HL-60/S4 treated with retinoic acid at 250 ng/mL for 4 days and 3 days (cell line): ENCODE measurements around the gene CBLN3.
"Not testable (repeated sequence)": the region's sequence is repeated elsewhere in the genome, so short reads cannot be mapped to it uniquely, and the experiment has no call there.

Experiments
- in situ Hi-C: fragments of 300-500 bp; cut with MboI; formaldehyde crosslinking; loops from 2 replicates; pipeline ENCODE4 v1.7.0; 2022; ENCODE audit warnings: low sequenced_read_pairs

Gene CBLN3

GRCh38 chr14:24429395-24430142, at the start of gene CBLN3, which contains the start of gene KHNYN:
Gene CBLN3, minus strand, starts transcription at chr14:24429668. Its CDS starts 614 bp downstream, at chr14:24429054.
Gene KHNYN, plus strand, starts transcription at chr14:24429954. Its CDS starts 777 bp downstream, at chr14:24430731.
- in situ Hi-C loops: loop anchor here (25.0 kb wide), 1 partner anchor 192 kb away; the partner anchor contains the start of genes GMPR2, NEDD8 and TINF2

- in situ Hi-C loops: no loop called here
Observed at GRCh38 chr14:24475261-24475660, 45.8 kb upstream of the CBLN3 start.

DNA sequence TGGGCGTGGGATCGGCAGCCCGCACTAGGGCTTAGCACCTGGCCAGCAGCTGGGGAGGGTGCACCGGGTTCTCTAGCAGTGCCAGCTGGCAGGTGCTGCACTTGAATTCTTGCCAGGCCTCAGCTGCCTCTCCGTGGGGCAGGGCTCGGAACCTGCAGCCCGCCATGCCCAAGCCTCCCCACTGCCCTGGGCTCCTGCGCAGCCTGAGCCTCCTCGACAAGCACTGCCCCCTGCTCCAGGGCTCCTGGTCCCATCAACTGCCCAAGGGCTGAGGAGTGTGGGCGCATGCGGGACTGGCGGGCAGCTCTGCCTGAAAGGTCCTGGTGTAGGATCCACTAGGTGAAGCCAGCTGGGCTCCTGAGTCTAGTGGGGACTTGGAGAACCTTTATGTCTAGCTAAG, 43.7 kb upstream of the CBLN3 start:
- in situ Hi-C loops: no loop called here

DNA sequence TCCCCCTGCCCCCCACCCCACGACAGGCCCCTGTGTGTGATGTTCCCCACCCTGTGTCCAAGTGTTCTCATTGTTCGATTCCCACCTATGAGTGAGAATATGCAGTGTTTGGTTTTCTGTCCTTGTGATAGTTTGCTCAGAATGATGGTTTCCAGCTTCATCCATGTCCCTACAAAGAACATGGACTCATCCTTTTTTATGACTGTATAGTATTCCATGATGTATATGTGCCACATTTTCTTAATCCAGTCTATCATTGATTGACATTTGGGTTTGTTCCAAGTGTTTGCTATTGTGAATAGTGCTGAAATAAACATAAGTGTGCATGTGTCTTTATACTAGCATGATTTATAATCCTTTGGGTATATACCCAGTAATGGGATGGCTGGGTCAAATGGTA, 41.0 kb upstream of the CBLN3 start:
- in situ Hi-C loops: not testable (repeated sequence)

DNA sequence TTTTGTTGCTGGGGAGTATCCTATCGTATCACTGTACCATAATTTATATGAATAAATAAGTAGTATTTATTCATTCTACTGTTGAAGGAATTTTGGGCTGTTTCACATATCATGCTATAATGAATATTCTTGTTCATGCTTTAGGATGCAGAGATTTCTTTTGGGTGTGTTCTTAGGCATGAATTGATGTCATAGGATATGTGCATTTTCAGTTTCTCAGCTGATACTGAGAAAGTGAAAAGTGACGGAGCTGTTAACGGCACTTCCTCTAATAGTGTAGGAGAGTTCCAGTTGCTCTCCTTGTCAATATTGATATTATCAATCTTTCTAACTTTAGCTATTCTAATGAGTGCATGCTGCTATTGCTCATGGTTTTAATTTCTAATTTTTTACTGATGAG, 36.3 kb upstream of the CBLN3 start:
- in situ Hi-C loops: no loop called here

DNA sequence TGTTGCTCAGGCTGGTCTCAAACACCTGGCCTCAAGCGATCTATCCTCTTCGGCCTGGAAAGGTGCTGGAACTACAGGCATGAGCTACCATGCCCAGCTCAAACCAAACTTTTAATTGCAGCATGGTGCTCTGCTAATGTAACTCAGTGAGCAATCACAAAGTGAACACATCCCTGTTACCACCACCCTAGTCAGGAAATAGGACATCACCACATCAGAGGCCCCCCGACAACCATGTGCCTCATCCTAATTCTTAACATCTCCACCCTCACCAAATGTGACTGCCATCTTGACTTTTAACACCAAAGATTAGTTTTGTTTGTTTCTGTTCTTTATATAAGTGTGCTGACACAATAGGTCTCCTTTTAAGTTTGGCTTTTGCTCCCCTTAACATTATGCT, 35.9 kb upstream of the CBLN3 start:
- in situ Hi-C loops: no loop called here

DNA sequence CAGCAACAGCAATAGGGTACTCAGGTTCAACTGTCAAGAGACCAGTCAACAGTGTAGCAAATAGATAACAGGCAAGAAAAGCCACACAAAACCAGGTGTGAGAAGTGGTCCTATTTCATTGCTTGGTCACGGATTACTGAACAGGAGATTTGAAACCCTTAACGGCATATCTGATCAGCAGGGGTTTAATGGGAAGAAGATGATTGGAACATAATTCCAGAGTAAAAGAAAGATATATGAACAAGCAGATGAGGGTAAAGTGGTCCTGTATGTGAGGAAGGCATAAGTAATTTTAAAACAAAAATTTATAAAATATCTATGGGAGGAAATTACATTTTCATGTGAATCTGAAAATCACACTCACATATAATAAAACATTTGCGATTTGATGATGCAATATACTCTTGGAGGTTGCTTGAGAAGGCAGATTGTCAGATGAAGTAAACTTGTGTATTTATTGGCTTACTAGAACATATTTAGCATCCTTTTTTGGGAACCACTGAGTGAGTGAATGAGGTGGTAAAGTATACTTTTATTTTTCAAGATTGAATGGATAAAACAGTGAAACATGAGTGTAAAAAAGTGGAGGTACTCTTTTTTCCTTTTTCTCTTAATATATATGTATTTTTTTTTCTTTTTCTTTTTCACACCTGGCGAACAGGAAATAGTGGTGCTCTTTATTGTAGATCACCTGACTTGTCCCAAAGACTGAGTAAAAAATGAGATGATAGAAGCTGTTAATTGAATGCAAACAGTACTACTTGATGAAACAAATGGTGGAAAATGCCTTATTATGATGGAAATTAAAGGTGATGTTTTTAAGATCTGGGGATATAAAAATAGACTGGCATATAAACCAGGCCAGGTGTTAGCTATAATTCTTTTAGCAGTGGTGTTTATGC, 34.7 kb upstream of the CBLN3 start:
- in situ Hi-C loops: no loop called here

DNA sequence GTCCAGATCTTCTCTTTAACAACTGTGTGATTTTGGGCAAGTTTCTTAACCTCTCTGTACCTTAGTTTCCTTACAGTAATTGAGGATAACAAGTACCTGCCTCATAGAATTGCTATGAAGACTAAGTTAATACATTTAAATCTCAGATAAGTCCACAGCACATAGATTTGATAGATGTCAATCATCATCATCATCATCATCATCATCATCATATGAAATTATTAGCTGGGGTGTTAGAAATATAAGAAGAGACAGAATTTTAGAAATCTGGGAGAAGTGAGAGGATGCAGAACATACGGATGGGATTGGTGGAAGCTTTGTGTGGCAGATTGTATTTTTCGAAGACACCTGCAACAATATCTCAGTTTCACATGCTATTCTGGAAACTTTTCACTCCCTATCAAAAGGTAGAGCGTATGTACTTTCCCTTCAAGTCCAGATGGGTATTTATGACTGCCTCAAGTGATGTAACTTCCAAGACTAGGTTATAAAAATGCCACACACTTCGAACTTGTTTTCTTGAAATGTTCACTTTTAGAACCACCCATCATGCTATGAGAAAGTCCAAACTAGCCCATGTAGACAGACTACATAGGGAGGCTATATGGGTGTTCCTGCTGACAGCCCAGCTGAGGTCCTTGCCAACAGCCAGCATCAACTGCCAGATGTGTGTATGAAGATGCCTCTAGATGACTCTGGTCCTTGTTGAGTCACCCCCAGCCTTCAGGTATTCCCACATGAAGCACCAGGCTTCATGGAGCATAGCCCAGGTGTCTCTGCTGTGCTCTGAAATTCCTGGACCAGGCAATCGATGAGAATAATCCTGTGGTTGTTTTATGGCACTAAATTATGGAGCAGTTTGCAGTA, 33.8 kb upstream of the CBLN3 start:
- in situ Hi-C loops: no loop called here

GRCh38 chr14:24461336-24461735, 31.9 kb upstream of the CBLN3 start:
- in situ Hi-C loops: no loop called here

DNA sequence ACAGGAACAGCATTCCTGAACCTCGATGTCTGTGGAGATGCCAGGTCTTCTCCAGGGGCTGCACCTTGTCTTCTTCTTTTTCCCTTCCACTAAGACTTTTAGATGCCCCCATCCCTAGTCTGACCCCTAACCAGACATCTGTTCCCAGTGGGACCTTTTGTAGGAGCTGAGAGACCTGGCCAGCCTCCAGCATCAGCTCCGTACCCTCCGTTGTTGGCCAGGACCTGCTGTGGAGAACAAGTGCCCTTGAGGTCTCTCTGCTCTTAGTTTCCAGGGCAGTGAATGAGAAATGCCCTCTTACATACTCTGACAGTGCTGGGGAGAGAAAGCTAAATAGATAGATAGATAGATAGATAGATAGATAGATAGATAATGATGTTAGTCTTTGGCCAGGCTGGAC, 29.9 kb upstream of the CBLN3 start:
- in situ Hi-C loops: no loop called here

GRCh38 chr14:24458736-24459135, 29.3 kb upstream of the CBLN3 start:
- in situ Hi-C loops: no loop called here

DNA sequence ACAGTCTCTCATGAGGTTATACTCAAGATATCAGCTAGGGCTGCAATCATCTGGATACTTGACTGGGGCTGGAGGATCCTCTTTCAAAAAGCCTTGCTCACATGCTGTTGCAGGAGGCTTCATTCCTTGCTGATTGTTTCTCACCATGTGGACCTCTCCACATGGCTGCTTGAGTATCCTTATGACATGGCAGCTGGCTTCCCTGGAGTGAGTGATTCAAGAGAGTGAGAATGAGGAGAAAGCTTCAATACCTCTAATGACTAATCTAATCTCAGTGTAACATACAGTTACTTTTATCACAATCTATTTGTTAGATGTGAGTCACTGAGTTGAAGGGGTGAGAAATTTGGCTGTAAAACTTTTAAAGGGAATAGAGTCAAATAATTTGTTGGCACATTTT, 27.5 kb upstream of the CBLN3 start:
- in situ Hi-C loops: no loop called here

GRCh38 chr14:24450828-24451227, 21.4 kb upstream of the CBLN3 start:
- in situ Hi-C loops: not testable (repeated sequence)

DNA sequence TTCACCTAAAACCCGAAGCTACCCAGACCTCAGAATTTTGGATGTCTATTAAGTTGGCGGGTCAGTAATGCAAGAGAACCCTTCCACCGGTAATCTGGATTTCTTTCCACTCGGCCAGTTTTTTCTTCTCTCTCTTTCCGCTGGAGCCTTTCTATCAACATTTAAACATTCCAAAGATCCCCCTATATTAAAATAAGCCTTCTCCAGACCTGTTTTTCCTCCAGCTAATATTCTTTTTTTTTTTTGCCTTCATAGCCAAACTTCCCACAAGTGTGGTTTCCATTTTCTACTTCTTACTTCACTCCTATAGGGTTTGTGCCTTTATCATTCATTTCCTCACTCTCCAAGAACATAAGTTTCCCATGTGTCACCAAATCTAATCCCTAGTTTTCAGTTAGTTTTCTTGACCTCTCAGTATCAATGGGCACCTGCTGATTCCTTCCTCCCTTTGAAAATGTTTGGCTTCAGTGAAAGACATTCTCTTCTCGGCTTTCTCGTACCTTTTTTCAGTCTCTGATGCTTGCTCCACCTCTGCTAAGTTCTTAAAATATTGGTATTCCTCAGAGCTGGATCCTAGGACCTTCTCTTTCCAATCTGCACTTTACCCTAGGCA, 13.7 kb upstream of the CBLN3 start:
- in situ Hi-C loops: loop anchor here (25.0 kb wide), 1 partner anchor 206 kb away; the partner anchor contains the start of genes GMPR2, NEDD8 and TINF2

DNA sequence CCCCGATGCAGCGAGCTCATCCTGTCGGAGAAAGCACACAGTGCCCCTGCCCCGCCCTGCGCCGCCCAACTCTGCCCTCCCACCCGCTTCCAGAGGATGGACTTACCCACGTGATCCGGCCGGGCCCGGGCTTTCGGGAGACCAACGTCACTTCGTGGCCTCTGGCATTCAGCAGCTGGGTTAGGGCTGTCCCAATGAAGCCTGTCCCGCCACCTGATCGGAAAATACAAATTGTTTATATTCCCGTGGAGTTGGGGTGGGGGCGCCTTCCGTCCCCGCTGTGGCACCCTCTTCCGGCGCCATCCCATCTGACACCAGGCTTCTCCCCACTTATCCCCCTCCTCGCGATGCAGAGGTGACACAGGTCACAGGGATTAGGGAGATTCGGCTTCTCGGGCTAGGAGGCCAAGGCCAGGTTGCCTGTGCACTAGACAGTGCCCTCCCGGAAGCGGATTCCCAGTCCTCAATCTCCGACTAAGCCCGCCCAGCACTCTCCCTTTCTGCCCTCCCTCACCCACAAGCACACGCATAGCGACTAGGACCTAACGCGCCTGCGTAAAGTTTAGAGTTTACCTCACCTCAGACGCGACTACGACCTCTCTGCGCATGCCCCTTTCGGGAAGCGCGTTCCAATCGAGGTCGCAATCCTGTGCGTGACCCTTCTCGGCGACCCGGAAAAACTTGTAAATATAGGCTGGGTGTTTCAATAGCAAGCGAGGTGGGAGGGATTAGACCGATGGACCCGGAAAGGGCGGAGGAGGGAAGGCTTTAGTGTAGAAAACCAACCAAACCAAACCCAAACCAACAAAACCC, 13.0 kb upstream of the CBLN3 start, which contains the start of gene SDR39U1:
TSS of gene SDR39U1 (minus strand) at position 537 of the 813 bp plus-strand sequence. CDS start at position 530, 7 bp downstream.
- in situ Hi-C loops: loop anchor here (25.0 kb wide), 1 partner anchor 205 kb away; the partner anchor contains the start of genes GMPR2, NEDD8 and TINF2

GRCh38 chr14:24441904-24442239, 12.4 kb upstream of the CBLN3 start:
- in situ Hi-C loops: loop anchor here (25.0 kb wide), 1 partner anchor 205 kb away; the partner anchor contains the start of genes GMPR2, NEDD8 and TINF2

DNA sequence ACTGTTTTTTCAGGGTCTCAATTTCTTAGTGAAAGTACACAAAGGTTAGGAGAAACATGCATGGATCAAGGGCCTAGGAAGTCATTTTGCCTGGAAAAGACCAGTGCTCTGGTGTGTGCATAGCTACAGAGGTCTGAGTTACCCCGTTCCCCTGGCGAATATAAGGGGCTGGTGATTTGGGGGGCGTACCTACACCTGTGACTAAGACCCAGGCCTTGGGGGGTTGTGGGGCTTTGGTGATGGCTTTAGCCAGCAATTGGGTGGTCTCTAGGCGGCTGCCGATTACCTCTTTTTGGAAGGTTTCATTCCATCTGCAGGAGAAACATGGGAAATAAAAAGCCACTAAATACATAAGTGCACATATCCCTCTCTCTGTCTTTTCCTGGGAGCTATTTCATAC, 12.0 kb upstream of the CBLN3 start:
- in situ Hi-C loops: loop anchor here (25.0 kb wide), 1 partner anchor 204 kb away; the partner anchor contains the start of genes GMPR2, NEDD8 and TINF2

DNA sequence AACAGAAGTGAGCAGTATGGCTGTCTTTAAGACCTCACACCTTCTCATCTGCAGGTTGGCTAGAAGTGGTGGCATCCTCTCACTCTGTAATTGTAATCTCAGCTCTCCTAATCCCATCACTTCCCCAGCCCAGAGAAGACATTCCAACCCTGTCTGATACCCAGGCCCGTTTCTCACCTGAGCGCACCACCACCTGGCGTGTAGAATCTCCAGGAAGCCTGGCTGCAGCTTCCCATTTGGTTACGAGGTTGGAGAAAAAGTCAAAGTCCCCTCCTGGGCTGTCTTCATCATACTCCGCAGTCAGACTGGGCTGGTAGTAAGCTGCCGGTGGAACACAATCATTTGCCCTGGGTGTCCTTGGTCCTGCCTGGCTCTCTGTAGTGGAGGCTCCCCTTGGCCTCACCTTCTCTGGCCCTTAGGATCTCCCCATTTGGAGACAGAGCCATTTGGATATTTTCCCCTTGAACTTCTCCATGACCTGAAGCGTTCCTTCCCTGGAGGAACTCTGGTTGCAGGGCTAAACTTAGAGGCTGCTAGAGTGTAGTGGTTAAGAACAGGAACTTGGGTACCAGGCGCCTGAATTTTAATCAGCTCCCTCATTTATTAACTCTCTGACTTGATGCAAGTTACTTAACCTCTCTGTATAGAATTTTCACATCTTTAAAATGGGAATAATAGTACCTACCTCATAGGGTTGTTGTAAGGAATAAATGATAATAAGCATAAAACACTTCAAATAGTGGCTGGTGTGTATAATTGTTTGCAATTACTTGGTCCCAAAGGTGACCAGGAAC, 11.3 kb upstream of the CBLN3 start:
- in situ Hi-C loops: loop anchor here (25.0 kb wide), 1 partner anchor 204 kb away; the partner anchor contains the start of genes GMPR2, NEDD8 and TINF2
